ENCODE data around the gene FKBP14.

FKBP14 gene

DNA sequence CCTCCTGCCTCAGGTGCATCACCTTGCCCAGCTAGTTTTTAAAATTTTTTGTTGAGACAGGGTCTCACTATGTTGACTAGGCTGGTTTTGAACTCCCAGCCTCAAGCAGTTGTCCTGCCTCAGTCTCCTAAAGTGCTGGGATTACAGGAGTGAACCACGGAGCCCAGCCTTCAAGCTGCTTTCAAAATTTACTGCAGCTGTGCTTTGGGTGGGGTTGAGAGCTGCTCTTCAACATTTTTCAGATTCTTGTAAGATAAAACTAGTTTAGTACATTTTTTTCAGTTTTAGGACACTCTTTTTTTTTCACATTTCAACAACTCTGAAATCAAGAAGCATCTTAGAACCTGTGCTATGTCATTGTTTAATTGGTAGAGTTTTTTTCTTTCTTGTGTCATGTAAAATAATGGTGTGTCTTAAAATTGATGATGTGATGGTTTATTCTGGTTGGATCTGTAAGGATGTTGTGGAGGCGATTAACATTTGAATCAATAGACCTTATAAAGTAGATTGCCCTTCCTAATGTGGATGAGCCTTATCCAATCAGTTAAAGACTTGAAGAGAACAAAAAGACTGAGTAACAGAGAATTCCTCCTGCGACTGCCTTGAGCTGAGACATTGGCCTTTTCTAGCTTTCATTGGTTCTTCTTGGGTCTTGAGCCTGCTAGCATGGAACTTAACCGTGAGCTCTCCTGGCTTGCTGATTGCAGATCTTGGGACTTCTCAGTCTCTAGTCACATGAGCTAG is 15.2 kb upstream of the FKBP14 start:
- H3K36me3 ChIP-seq, result peaks cover 14% of the 10 kb centered on the region
- H3K4me3 ChIP-seq (ENCODE audit: low read depth, low read length), result no peak overlapping the region
- H3K27ac ChIP-seq, result no peak overlapping the region
- no peaks in the 10 kb centered on the region for H3K9me3 ChIP-seq (ENCODE audit: severe bottlenecking)
- no peaks in the 10 kb centered on the region for H3K27me3 ChIP-seq (ENCODE audit: insufficient read depth, low read depth, severe bottlenecking)
- DNase-seq, result no peak
- TF ChIP-seq, protein P1, sequence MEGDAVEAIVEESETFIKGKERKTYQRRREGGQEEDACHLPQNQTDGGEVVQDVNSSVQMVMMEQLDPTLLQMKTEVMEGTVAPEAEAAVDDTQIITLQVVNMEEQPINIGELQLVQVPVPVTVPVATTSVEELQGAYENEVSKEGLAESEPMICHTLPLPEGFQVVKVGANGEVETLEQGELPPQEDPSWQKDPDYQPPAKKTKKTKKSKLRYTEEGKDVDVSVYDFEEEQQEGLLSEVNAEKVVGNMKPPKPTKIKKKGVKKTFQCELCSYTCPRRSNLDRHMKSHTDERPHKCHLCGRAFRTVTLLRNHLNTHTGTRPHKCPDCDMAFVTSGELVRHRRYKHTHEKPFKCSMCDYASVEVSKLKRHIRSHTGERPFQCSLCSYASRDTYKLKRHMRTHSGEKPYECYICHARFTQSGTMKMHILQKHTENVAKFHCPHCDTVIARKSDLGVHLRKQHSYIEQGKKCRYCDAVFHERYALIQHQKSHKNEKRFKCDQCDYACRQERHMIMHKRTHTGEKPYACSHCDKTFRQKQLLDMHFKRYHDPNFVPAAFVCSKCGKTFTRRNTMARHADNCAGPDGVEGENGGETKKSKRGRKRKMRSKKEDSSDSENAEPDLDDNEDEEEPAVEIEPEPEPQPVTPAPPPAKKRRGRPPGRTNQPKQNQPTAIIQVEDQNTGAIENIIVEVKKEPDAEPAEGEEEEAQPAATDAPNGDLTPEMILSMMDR (IDR thresholded peaks at IDR 0.05; ENCODE audit: low read depth, low read length), result no peak

DNA sequence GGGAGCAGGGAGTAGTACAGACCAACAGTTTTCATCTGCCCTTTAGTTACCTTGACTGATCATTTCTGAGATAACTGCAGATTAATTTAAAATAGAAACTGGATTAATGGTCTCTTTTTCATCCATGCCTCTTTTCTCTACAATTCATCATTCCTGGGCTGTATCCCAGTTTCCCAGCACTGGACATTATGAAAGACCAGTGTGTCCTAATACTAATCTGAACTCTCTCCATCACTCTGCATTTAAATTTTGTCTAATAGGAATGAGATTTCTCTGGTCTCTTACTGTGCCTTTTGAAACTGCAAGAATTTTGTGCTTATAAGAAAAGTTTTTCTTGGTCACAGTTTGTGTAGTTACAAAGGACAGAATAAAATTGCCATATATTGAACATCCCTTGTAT is 14.4 kb upstream of the FKBP14 start:
- H3K4me3 ChIP-seq (ENCODE audit: low read depth, low read length), result no peak overlapping the region
- no peak for DNase-seq
- TF ChIP-seq, protein P1 (IDR thresholded peaks at IDR 0.05; ENCODE audit: low read depth, low read length), result no peak
- no peaks in the 10 kb centered on the region for H3K9me3 ChIP-seq (ENCODE audit: severe bottlenecking)
- no peaks in the 10 kb centered on the region for H3K27me3 ChIP-seq (ENCODE audit: insufficient read depth, low read depth, severe bottlenecking)
- peaks cover 8% of the 10 kb centered on the region for H3K36me3 ChIP-seq
- H3K27ac ChIP-seq, result no peak overlapping the region

DNA sequence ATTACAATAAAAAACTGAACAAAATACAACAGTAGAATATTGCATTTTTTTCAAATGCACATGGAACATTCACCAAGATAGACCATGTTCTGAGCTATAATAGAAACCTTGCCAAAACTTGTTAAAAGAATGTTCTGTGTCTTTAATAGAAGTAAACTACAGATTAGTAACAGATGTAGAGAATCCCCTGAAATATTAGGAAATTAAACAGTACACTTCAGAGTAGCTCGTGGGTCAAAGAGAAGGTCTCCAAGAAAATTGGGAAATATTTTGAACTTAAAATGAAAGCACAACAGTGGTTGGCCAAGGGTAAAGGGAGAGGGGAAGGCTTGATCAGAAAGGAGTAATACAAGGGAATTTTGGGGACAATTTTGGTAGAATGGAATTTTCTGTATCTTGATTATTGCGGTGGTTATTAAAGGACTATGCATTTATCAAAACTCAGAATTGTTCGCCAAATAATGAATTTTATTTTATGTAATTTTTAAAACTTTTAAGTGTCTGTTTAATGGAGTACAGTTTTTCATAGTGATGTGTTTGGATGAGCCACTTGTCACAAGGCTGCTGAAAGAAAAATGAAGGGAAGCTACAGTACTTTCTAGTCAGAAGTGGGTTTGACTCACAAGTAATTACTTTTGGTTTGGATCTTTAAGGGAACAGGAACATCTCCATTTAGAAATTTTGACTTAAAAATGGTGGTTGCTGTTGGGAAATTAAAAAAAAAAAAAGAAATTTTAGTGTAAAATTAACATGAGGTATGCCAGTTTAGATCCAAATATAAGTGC is 11.9 kb upstream of the FKBP14 start:
- Histone ChIP-seq H3K27me3 (ENCODE audit: insufficient read depth, low read depth, severe bottlenecking) (no peaks in the 10 kb centered on the region), H3K27ac (no peak overlapping the region), H3K36me3 (peaks cover 7% of the 10 kb centered on the region), H3K9me3 (ENCODE audit: severe bottlenecking) (no peaks in the 10 kb centered on the region), H3K4me3 (ENCODE audit: low read depth, low read length) (no peak overlapping the region)
- TF ChIP-seq, protein P1 (IDR thresholded peaks at IDR 0.05; ENCODE audit: low read depth, low read length), result no peak
- DNase-seq, result no peak

DNA sequence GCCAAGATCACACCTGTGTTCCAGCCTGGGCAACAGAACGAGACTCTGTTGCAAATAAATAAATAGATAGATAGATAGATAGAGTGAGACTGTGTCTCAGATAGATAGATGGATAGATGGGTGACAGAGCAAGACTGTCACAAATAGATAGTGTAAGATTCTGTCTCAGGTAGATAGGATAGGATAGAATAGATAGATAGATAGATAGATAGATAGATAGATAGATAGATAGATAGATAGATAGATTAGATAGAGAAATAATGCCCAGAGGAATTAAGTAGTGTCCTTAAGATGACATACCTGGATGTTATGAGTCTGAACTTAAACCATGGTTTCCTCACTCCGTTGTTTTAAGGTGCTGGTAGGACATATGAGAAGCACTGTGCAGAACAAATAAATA is 9.7 kb upstream of the FKBP14 start:
- Histone ChIP-seq H3K27me3 (ENCODE audit: insufficient read depth, low read depth, severe bottlenecking) (no peaks in the 10 kb centered on the region), H3K4me3 (ENCODE audit: low read depth, low read length) (no peak overlapping the region), H3K9me3 (ENCODE audit: severe bottlenecking) (no peaks in the 10 kb centered on the region), H3K27ac (no peak overlapping the region), H3K36me3 (peaks cover 5% of the 10 kb centered on the region; the same call in 1 of the 2 replicates)
- TF ChIP-seq, protein P1 (IDR thresholded peaks at IDR 0.05; ENCODE audit: low read depth, low read length), result no peak
- DNase-seq, result no peak

DNA sequence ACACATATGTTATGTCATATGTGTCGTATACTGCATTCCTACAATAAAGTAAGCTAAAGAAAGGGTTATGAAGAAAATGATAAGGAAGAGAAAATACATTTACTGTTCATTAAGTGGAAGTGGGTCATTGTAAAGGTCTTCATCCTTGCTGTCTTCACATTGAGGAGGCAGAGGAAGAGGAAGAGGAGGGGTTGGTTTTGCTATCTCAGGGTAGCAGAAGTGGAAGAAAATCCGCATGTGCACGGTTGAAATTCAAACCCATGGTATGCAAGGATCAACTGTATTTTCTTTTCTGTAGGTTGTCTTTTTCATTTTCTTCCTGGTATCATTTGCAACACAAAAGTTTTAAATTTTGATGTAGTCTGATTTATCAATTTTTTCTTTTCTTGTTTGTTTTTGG is 8.0 kb upstream of the FKBP14 start:
- TF ChIP-seq, protein P1 (IDR thresholded peaks at IDR 0.05; ENCODE audit: low read depth, low read length), result no peak
- H3K36me3 ChIP-seq, result peaks cover 5% of the 10 kb centered on the region; the same call in 1 of the 2 replicates
- no peaks in the 10 kb centered on the region for H3K27me3 ChIP-seq (ENCODE audit: insufficient read depth, low read depth, severe bottlenecking)
- no peak for DNase-seq
- no peak overlapping the region for H3K4me3 ChIP-seq (ENCODE audit: low read depth, low read length)
- no peaks in the 10 kb centered on the region for H3K9me3 ChIP-seq (ENCODE audit: severe bottlenecking)
- no peak overlapping the region for H3K27ac ChIP-seq
